Measurements from ENCODE around the gene HNRNPR. TPM values are rescaled to one million over a fixed set of nuclear protein-coding genes. Genes with fewer than 3 reads are reported as not detected.
A peak's percentile ranks its signal among the peaks of the same experiment; 100 is the strongest.

HNRNPR gene
- total RNA-seq, 1 donor from 2014 or later: 113 TPM

GRCh38 chr1:23304140-23304620 lies 39.9 kb downstream of the HNRNPR start:
- Mint-ChIP-seq H3K4me3 (ENCODE audit: unreplicated experiment) (no peak overlapping the region), H3K4me1 (ENCODE audit: low read depth, unreplicated experiment) (no peaks in the 10 kb centered on the region), H3K27me3 (ENCODE audit: low read depth, unreplicated experiment) (no peaks in the 10 kb centered on the region), H3K27ac (ENCODE audit: unreplicated experiment) (no peak overlapping the region), H3K36me3 (ENCODE audit: low read depth, unreplicated experiment) (peaks cover 2% of the 10 kb centered on the region), H3K9me3 (ENCODE audit: unreplicated experiment) (no peaks in the 10 kb centered on the region)
- no peak overlapping the region for H3K27ac ChIP-seq (ENCODE audit: low read depth, low read length)
- DNase-seq (ENCODE audit: low read depth): no peak
- H3K4me3 ChIP-seq (ENCODE audit: insufficient read depth, low read depth, low read length): no peak overlapping the region
- no peak overlapping the region for H3K4me2 ChIP-seq (ENCODE audit: low read length)
- H4K20me1 ChIP-seq (ENCODE audit: insufficient read depth, low read length): no peaks in the 10 kb centered on the region
- H3K4me1 ChIP-seq (ENCODE audit: insufficient read depth, low read length): no peaks in the 10 kb centered on the region
- TF ChIP-seq EZH2 (IDR thresholded peaks at IDR 0.05; ENCODE audit: insufficient read depth, low read length) (no peak), CTCF (IDR thresholded peaks at IDR 0.05; ENCODE audit: insufficient read depth, low read depth, low read length) (no peak)
- no peak for FAIRE-seq
- no peak overlapping the region for H2AFZ ChIP-seq (ENCODE audit: low read depth, low read length)
- peaks cover 47% of the 10 kb centered on the region for H3K36me3 ChIP-seq (ENCODE audit: insufficient read depth, low read length)
- H3K79me2 ChIP-seq (ENCODE audit: insufficient read depth, low read length): peaks cover 13% of the 10 kb centered on the region
- H3K9me3 ChIP-seq (ENCODE audit: insufficient read depth, low read depth, low read length): no peaks in the 10 kb centered on the region
- H3K27me3 ChIP-seq (ENCODE audit: insufficient read depth, low read length): no peaks in the 10 kb centered on the region
- no peak overlapping the region for H3K9ac ChIP-seq (ENCODE audit: low read length)

GRCh38 chr1:23303524-23303923 lies 40.6 kb downstream of the HNRNPR start:
- peaks cover 52% of the 10 kb centered on the region for H3K36me3 ChIP-seq (ENCODE audit: insufficient read depth, low read length)
- H3K9me3 Mint-ChIP-seq (ENCODE audit: unreplicated experiment): no peaks in the 10 kb centered on the region
- no peak for DNase-seq (ENCODE audit: low read depth)
- TF ChIP-seq EZH2 (IDR thresholded peaks at IDR 0.05; ENCODE audit: insufficient read depth, low read length) (no peak), CTCF (IDR thresholded peaks at IDR 0.05; ENCODE audit: insufficient read depth, low read depth, low read length) (no peak)
- H2AFZ ChIP-seq (ENCODE audit: low read depth, low read length): no peak overlapping the region
- no peaks in the 10 kb centered on the region for H3K27me3 Mint-ChIP-seq (ENCODE audit: low read depth, unreplicated experiment)
- H3K4me1 Mint-ChIP-seq (ENCODE audit: low read depth, unreplicated experiment): no peaks in the 10 kb centered on the region
- FAIRE-seq: peak; percentile 20
- H3K4me3 Mint-ChIP-seq (ENCODE audit: unreplicated experiment): no peak overlapping the region
- H4K20me1 ChIP-seq (ENCODE audit: insufficient read depth, low read length): no peaks in the 10 kb centered on the region
- H3K27me3 ChIP-seq (ENCODE audit: insufficient read depth, low read length): no peaks in the 10 kb centered on the region
- H3K4me1 ChIP-seq (ENCODE audit: insufficient read depth, low read length): no peaks in the 10 kb centered on the region
- H3K9ac ChIP-seq (ENCODE audit: low read length): no peak overlapping the region
- peaks cover 7% of the 10 kb centered on the region for H3K79me2 ChIP-seq (ENCODE audit: insufficient read depth, low read length)
- no peaks in the 10 kb centered on the region for H3K9me3 ChIP-seq (ENCODE audit: insufficient read depth, low read depth, low read length)
- no peak overlapping the region for H3K4me3 ChIP-seq (ENCODE audit: insufficient read depth, low read depth, low read length)
- H3K27ac ChIP-seq (ENCODE audit: low read depth, low read length): no peak overlapping the region
- H3K36me3 Mint-ChIP-seq (ENCODE audit: low read depth, unreplicated experiment): peaks cover 2% of the 10 kb centered on the region
- no peak overlapping the region for H3K27ac Mint-ChIP-seq (ENCODE audit: unreplicated experiment)
- no peak overlapping the region for H3K4me2 ChIP-seq (ENCODE audit: low read length)

- no peak for FAIRE-seq
- no peaks in the 10 kb centered on the region for H3K9me3 Mint-ChIP-seq (ENCODE audit: unreplicated experiment)
- TF ChIP-seq EZH2 (IDR thresholded peaks at IDR 0.05; ENCODE audit: insufficient read depth, low read length): no peak
- TF ChIP-seq CTCF (IDR thresholded peaks at IDR 0.05; ENCODE audit: insufficient read depth, low read depth, low read length): no peak
- H3K4me3 ChIP-seq (ENCODE audit: insufficient read depth, low read depth, low read length): no peak overlapping the region
- H3K9me3 ChIP-seq (ENCODE audit: insufficient read depth, low read depth, low read length): no peaks in the 10 kb centered on the region
- H3K4me2 ChIP-seq (ENCODE audit: low read length): no peak overlapping the region
- H3K36me3 Mint-ChIP-seq (ENCODE audit: low read depth, unreplicated experiment): no peaks in the 10 kb centered on the region
- no peak overlapping the region for H2AFZ ChIP-seq (ENCODE audit: low read depth, low read length)
- H3K9ac ChIP-seq (ENCODE audit: low read length): no peak overlapping the region
- no peaks in the 10 kb centered on the region for H4K20me1 ChIP-seq (ENCODE audit: insufficient read depth, low read length)
- no peaks in the 10 kb centered on the region for H3K27me3 Mint-ChIP-seq (ENCODE audit: low read depth, unreplicated experiment)
- no peaks in the 10 kb centered on the region for H3K4me1 Mint-ChIP-seq (ENCODE audit: low read depth, unreplicated experiment)
- H3K27ac Mint-ChIP-seq (ENCODE audit: unreplicated experiment): no peak overlapping the region
- no peak overlapping the region for H3K4me3 Mint-ChIP-seq (ENCODE audit: unreplicated experiment)
- peaks cover 17% of the 10 kb centered on the region for H3K36me3 ChIP-seq (ENCODE audit: insufficient read depth, low read length)
- H3K27me3 ChIP-seq (ENCODE audit: insufficient read depth, low read length): no peaks in the 10 kb centered on the region
- DNase-seq (ENCODE audit: low read depth): no peak
- H3K79me2 ChIP-seq (ENCODE audit: insufficient read depth, low read length): peaks cover 9% of the 10 kb centered on the region
- H3K4me1 ChIP-seq (ENCODE audit: insufficient read depth, low read length): no peaks in the 10 kb centered on the region
- no peak overlapping the region for H3K27ac ChIP-seq (ENCODE audit: low read depth, low read length)
These were observed 47.2 kb downstream of the HNRNPR start for GRCh38 chr1:23296931-23297330.
